HG02571 (cell line): ENCODE measurements around the gene RTF1.

Experiments
- ATAC-seq: cut with Tn5 transposase; IDR thresholded peaks from one replicate; pipeline ENCODE4 v1.9.1; 2021; ENCODE audit warnings: mild to moderate bottlenecking, moderate library complexity; ENCODE audit not compliant: unreplicated experiment

RTF1 gene

GRCh38 chr15:41484937-41485625 lies 68.2 kb downstream of the RTF1 start:
- no peak for ATAC-seq

GRCh38 chr15:41486286-41486685 lies 69.4 kb downstream of the RTF1 start:
- ATAC-seq, result no peak

- ATAC-seq, result no peak
Observed at GRCh38 chr15:41487381-41487780, 70.5 kb downstream of the RTF1 start.

DNA sequence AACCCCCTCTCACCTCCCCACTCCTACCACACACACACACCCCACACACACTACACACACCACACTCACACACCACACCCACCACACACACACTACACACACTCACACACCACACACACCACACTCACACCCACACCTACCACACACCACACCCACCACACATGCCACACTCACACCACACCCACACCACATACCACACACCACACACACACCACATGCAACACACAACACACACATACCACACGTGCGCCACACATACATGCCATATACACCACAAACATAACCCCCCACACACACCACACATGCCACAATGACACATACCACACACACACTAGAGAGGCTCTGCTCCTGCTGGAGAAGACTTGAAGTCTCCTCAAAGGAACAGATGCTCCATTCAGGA lies 70.9 kb downstream of the RTF1 start:
- ATAC-seq, result no peak

DNA sequence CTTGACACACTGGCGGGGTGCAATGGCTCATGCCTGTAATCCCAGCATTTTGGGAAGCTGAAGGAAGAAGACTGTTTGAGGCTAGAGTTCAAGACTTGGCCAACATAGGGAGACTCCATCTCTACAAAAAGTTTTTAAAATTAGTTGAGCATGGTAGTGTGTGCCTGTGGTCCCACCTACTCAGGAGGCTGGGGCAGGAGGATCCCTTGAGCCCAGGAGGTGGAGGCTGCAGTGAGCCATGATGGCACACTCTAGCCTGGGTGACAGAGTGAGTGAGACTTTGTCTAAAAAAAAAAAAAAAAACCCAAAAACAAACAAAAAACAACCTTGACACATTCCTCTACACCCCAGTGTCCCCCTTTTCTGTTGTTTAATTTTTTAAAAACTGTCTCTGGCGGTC lies 72.7 kb downstream of the RTF1 start:
- no peak for ATAC-seq

DNA sequence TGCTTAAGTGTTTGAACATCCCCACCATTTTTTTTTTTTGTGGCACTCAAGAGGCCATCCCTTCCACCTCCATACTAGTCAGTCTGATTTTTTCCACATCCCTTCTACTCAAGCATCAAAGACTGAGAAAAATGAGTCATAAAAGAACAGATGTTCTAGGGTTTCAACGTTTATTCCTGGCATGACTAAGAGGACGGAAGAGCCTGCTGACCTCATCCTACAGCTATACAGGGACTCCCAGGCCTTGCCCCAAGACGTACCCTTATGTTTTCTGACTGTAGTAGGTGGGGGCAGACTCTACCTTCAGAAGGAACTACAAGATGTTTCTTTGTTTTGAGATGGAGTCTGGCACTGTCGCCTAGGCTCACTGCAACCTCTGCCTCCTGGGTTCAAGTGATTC lies 73.5 kb downstream of the RTF1 start:
- no peak for ATAC-seq

DNA sequence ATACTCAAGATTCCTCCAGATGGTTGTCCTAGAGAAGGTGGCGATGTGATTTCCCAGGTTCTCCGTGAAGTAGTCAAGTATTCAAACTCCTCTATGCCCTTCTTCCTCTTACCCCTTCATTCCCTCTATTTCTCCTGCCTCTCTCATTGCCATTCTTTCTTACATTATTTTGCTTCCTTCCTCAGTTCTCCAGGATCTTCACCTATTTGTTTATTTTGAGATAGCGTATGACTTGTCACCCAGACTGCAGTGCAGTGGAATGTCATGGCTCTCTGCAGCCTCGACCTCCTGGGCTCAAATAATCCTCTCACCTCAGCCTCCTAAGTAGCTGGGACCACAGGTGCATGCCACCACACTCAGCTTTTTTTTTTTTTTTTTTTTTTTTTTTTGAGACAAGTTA lies 75.0 kb downstream of the RTF1 start:
- ATAC-seq, result no peak

DNA sequence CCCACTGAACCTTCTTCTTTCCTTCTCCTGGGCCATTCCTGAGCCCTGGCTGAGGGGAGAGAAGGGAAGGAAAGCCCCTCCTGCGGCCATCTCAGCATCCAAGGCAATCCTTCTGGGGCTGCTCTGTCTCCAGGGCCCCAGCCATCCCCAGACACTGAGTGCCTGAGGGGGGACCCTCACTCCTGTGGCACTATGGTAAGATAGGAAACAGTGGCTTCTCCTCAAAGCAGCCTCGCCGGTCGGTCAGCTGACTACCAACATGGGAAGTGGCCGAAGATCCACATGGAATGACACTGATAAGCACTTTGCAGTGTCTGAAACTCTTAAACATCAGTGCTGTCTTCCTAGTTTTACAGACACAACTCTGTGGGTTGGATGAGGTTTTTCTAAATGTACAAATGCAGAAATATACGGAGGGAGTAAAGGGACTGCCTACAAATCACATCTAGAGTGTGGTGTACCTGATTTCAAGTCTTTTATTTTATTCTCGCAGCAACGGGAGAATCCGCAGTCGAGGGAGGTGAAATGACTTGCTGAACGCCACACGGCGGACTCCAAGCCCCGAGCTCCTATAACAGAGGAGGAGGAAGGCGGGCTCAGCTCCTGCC lies 75.8 kb downstream of the RTF1 start:
- ATAC-seq, result no peak

DNA sequence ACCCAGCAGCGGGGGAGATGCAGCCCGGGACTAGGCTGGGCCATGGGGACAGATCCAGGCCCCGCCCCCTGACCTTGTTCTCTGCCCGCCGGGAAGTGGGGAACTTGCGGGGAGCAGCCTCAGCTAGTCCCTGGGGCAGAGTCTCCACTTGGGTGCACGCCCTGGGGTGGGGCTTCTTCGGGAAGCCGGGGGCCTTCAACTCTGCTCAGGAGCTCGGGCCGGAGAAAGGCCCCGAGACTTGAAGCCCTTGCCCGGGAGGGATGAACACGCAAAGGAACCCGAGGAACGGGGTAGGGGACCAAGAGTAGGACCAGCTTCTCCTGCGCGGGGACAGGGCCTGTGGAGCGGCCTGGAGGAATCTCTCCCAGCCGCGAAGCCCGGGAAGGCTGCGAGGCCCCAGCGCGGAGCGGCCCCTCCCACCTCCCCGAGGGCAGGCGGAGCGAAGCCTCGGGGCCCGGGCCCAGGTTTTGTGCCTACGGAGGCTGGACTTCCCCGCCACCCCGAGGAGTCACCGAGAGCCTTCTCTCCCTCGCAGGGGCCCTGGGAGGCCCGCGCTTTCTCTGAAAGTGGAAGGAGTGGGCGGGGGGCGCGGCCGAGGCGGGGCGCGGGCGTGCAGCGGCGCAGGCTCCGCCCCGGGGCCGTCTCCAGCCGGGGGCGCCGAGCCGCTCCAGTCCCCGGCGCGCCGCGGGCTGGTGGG lies 76.5 kb downstream of the RTF1 start, which contains the start of gene ITPKA:
Gene ITPKA, plus strand, starts transcription at position 670 of the 697 bp plus-strand sequence. CDS start 54 bp downstream, outside the sequence.
- ATAC-seq, result peak; percentile 70

GRCh38 chr15:41493902-41494189 lies 77.0 kb downstream of the RTF1 start:
- ATAC-seq, result peak; percentile 18

DNA sequence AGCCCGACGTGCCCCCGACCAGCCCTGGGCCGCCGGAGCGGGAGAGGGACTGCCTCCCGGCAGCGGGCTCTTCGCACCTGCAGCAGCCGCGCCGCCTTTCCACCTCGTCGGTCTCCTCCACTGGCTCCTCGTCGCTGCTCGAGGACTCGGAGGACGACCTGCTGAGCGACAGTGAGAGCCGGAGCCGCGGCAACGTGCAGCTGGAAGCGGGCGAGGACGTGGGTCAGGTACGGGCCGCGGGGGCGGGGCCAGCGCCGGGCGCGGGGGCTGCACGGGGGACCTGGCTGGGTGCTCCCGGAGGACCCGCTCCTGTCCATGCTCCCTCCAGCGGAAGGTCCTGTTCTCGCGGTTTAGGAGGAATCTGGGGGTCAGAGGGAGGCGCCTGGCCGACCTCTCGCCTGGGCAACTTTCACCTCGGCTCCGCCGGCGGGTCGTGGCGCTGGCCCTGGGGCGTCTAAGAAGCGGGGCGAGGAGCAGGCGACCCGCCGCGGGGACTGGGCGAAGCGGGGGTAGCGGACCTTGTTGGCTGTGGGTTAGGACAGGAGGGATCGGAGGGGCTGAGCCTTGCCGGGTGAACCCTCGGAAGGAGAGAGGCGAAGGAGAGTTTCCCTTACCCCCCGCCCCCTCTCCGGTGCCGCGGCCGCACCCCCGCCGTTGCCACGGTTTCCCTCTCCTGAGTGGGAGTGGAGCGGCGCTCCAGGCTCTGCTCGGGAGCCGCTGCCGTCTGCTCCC lies 77.5 kb downstream of the RTF1 start:
- ATAC-seq, result peak; percentile 3

GRCh38 chr15:41494922-41495735 lies 78.2 kb downstream of the RTF1 start:
- ATAC-seq, result no peak

DNA sequence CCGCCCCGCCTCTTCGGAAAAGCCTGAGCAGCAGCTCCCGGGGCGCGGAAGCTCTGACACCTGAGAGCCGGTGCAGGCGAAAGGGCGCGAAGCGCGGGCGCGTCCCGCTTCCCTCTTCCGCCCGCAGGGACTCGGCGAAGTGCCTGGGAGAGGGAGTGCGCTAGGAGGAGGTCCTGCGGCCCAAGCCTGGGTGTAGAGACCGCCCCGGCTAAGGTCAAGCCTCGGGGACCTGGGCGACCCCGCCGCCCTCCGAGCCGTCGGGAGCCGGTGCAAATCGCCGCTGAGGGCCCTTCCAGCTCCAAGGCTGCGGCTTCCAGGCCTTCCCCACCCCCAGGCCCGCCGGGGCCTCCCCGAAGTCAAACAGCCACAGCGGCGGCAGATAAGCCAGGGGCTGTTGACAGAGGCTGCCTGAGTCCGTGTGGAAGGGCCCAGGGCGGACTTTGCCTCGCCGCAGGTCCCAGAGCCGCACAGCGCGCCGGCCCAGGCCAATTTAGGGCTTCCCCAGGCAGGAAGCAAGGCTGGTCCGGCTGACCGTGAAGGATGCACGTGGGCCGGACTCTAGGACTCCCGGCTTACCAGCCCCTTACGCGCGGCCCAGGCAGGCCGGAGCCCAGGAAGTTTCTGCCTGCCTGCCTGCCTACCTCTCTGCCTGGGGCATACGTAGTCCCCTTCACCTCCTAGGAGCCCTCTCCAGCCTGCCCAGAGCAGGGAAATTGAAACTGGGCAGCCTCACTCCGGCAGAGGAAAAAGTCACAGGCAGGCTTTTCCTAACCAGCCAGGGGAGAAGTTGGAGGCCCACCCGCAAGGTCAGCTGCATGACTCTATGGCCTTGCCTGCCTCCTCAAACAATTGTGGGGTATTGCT lies 79.1 kb downstream of the RTF1 start:
- no peak for ATAC-seq

DNA sequence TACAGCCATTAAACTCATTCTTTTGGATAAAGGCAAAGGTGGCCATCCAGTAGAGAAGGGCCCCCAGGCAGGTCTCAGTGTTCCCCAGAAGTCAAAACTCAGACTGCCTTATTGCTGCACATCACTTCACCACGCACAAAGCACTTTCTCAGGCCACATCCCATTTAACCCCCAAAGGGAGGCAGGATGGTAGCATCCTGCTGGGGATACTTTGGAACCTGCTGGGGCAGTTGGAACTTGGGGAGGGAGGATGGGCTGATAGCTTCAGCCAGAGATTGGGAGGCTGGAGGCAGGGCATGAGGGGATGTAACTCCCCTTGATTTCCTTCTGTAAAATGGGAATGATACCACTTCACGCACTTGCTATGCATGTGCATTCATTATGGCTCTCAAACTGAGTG lies 81.8 kb downstream of the RTF1 start:
- ATAC-seq, result no peak

- ATAC-seq, result no peak
Observed at GRCh38 chr15:41499109-41499851, 82.4 kb downstream of the RTF1 start.

GRCh38 chr15:41501191-41501917 lies 84.5 kb downstream of the RTF1 start:
- no peak for ATAC-seq

DNA sequence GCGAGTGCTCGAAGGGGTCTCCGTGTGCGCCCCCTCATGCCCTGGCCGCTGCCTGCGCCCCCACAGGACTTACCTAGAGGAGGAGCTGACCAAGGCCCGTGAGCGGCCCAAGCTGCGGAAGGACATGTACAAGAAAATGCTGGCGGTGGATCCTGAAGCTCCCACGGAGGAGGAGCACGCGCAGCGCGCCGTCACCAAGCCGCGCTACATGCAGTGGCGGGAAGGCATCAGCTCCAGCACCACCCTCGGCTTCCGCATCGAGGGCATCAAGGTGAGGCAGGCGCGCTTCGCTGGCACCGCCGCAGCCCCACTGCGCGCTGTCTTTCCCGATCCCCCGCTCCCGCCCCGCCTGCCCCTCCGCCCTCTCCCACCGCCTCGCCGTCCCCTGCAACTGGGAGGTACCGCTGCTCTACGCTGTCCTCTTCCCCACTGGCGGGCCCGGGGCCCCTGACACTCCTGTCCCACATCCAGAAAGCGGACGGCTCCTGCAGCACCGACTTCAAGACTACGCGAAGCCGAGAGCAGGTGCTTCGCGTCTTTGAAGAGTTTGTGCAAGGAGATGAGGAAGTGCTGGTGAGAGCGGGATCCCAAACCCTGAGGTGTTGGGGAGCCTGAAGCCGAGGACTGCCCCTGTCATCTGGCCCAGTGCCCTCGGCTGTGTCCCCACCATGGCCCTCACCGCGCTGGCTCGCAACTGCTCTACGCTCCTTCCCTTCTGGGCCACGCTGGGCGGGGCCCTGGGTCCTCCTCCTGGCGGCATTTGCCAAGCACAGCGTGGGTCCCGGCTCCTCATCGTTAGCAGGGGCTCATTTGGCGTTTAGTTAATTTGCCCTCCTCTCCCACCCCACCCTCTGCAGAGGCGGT lies 85.3 kb downstream of the RTF1 start:
- no peak for ATAC-seq
